Measurements from ENCODE around the gene PXMP4. TPM values are rescaled to one million over a fixed set of nuclear protein-coding genes. Genes with fewer than 3 reads are reported as not detected.

Gene PXMP4
- total and polyA plus RNA-seq, 2 of the 4 experiments (the other 2 are of a cell fraction) = 3.6 to 7.1 TPM

DNA sequence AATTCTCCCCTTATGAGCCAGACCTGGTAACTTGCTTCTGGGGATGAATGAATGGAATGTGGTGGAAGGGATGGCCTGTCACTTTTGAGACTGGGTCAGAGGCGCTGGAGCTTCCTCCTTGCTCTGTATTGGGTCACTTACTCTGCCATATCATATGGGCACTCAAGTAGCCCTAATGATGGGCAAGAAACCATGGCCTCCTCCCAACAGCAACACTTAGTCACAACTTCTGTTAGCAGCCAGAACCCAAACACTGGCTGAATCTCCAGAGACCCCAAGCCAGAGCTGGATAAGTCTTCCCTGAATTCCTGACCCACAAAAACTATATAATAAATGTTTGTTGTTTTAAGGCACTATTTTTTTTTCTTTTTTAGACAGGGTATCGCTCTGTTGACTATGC is 39.4 kb downstream of the PXMP4 start:
- ChIA-PET CTCF (interaction anchor here (0.6 kb wide), 1 partner anchor 14 kb away, joined by 6 read pairs; the partner anchor contains the start of gene ACTL10), POLR2A (ENCODE audit: unreplicated experiment) (no interaction called here)
- Histone ChIP-seq H2AFZ (replicated peaks; ENCODE audit: low read length, poor library complexity) (no peak overlapping the region), H4K8ac (ENCODE audit: low read depth in 2 of 2, low read length in 2 of 2) (no peak overlapping the region), H3K4me1 (ENCODE audit: control insufficient read depth, insufficient read depth, low read length) (peaks cover 9% of the 10 kb centered on the region), H3K23ac (ENCODE audit: low read depth, low read length) (no peak overlapping the region), H3K4ac (ENCODE audit: low read depth, low read length) (no peak overlapping the region), H4K5ac (ENCODE audit: low read depth, low read length) (no peak overlapping the region), H2AK9ac (replicated peaks; ENCODE audit: low read depth, low read length, poor library complexity) (peak overlapping the region; percentile 82), H2BK5ac (ENCODE audit: low read depth, low read length, poor library complexity, severe bottlenecking) (no peak overlapping the region), H3K18ac (ENCODE audit: low read depth, low read length) (no peak overlapping the region), H3K4me2 (ENCODE audit: low read depth, low read length) (no peak overlapping the region), H3K9me1 (ENCODE audit: insufficient read depth, low read length) (peaks cover 20% of the 10 kb centered on the region; the same call in 1 of the 2 replicates), H2BK20ac (ENCODE audit: low read depth, low read length) (no peak overlapping the region), H3K56ac (ENCODE audit: extremely low read depth, insufficient read depth, low read length) (no peak overlapping the region), H4K91ac (ENCODE audit: insufficient read depth, low read depth, low read length) (no peak overlapping the region), H3K36me3 (ENCODE audit: control insufficient read depth, insufficient read depth, low read length) (no peaks in the 10 kb centered on the region; the same call in 1 of the 2 replicates), H3K9me3 (ENCODE audit: control insufficient read depth, insufficient read depth, low read length) (no peaks in the 10 kb centered on the region), H3K27me3 (ENCODE audit: control insufficient read depth, insufficient read depth, low read length) (no peaks in the 10 kb centered on the region), H3K4me3 (ENCODE audit: insufficient read depth, low read depth, low read length) (no peak overlapping the region), H4K20me1 (ENCODE audit: insufficient read depth, low read length) (peaks cover 24% of the 10 kb centered on the region), H2BK120ac (ENCODE audit: low read depth, low read length) (no peak overlapping the region), H3K27ac (ENCODE audit: insufficient read depth, low read length) (no peak overlapping the region), H2AK5ac (ENCODE audit: low read depth, low read length) (no peak overlapping the region), H3K9ac (ENCODE audit: low read depth, low read length) (no peak overlapping the region), H3K14ac (replicated peaks; ENCODE audit: low read depth, low read length) (no peak overlapping the region; the same call in 1 of the 2 replicates), H2BK15ac (ENCODE audit: low read depth, low read length) (no peak overlapping the region), H3K79me1 (ENCODE audit: low read depth in 1 of 2, low read length in 2 of 2) (peaks cover 7 to 55% of the 10 kb centered on the region in 2 experiments; a peak in 2 of 4 replicates)
- DNase-seq (peak; percentile 31), ATAC-seq (ENCODE audit: low read depth) (peak; percentile 56)
- WGBS, 2 experiments (ENCODE audit: extremely low coverage in 2 of 2, insufficient read length in 1 of 2) = no CpG with 5 or more reads among the region's 2 CpGs
- no TSS peak for BruUV-seq (replicated peaks)
- in situ Hi-C loops (cut with MboI; ENCODE audit: low sequenced_read_pairs) = no loop called here
- dilution Hi-C loops (cut with HindIII; ENCODE audit: low sequenced_read_pairs, unreplicated experiment) = no loop called here
- intact Hi-C loops (cut with micrococcal nuclease) = no loop called here
- TF ChIP-seq RAD21 (IDR thresholded peaks at IDR 0.05; ENCODE audit: low read length) (no peak), RCOR1 (IDR thresholded peaks at IDR 0.05; ENCODE audit: insufficient replicate concordance, low read length) (no peak), FOS (IDR thresholded peaks at IDR 0.05; ENCODE audit: low read depth, low read length) (no peak), CEBPB (IDR thresholded peaks at IDR 0.05; ENCODE audit: low read depth, low read length) (no peak), POLR2A (IDR thresholded peaks at IDR 0.05; ENCODE audit: low read depth, low read length) (no peak)
- TF ChIP-seq, protein P1, sequence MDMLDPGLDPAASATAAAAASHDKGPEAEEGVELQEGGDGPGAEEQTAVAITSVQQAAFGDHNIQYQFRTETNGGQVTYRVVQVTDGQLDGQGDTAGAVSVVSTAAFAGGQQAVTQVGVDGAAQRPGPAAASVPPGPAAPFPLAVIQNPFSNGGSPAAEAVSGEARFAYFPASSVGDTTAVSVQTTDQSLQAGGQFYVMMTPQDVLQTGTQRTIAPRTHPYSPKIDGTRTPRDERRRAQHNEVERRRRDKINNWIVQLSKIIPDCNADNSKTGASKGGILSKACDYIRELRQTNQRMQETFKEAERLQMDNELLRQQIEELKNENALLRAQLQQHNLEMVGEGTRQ (IDR thresholded peaks at IDR 0.05; ENCODE audit: low read depth, low read length) = no peak
